ENCODE measurements around the gene SUSD1.
"Not testable (repeated sequence)": the region's sequence is repeated elsewhere in the genome, so short reads cannot be mapped to it uniquely, and the experiment has no call there.

The SUSD1 gene

DNA sequence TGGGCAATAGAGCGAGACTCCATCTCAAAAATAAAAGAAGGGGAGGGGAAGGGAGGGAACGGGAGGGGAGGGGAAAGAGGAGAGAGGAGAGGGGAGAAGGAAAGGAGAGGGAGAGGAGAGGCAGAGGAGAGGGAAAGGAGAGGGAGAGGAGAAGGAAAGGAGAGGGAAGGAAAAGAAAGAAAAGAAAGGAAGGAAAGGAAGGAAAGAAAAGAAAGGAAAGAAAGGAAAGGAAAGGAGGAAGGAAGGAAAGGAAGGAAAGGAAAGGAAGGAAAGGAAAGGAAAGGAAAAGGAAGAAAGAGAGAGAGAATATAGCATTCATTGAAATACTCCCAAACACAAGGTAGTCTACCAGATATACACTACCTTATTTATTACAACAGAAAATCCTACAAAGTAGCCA is 44.8 kb downstream of the SUSD1 start:
- no peak for TF ChIP-seq EZH2phosphoT487 (conservative IDR thresholded peaks at IDR 0.05; ENCODE audit: low read length)
- TF ChIP-seq, protein P1, sequence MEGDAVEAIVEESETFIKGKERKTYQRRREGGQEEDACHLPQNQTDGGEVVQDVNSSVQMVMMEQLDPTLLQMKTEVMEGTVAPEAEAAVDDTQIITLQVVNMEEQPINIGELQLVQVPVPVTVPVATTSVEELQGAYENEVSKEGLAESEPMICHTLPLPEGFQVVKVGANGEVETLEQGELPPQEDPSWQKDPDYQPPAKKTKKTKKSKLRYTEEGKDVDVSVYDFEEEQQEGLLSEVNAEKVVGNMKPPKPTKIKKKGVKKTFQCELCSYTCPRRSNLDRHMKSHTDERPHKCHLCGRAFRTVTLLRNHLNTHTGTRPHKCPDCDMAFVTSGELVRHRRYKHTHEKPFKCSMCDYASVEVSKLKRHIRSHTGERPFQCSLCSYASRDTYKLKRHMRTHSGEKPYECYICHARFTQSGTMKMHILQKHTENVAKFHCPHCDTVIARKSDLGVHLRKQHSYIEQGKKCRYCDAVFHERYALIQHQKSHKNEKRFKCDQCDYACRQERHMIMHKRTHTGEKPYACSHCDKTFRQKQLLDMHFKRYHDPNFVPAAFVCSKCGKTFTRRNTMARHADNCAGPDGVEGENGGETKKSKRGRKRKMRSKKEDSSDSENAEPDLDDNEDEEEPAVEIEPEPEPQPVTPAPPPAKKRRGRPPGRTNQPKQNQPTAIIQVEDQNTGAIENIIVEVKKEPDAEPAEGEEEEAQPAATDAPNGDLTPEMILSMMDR (IDR thresholded peaks at IDR 0.05; ENCODE audit: insufficient read depth, low read length, poor library complexity, severe bottlenecking), result no peak
- Histone ChIP-seq H3K27me3 (ENCODE audit: low read length) (no peaks in the 10 kb centered on the region), H3K9me2 (replicated peaks; ENCODE audit: insufficient read depth, low read length) (no peaks in the 10 kb centered on the region), H3K27ac (ENCODE audit: low read depth, low read length) (no peak overlapping the region), H3K4me3 (ENCODE audit: insufficient read depth, low read length, poor library complexity, severe bottlenecking) (no peak overlapping the region), H3K4me2 (ENCODE audit: low read depth, low read length, poor library complexity, severe bottlenecking) (no peak overlapping the region), H2AFZ (ENCODE audit: low read depth, low read length, severe bottlenecking) (no peak overlapping the region), H3K9ac (ENCODE audit: low read length) (no peak overlapping the region), H3K9me3 (ENCODE audit: insufficient read depth, low read length) (no peaks in the 10 kb centered on the region), H3F3A (ENCODE audit: insufficient read depth) (0 out of 2 replicates have a peak, but pooled peaks cover 4% of the 10 kb centered on the region), H3K79me2 (ENCODE audit: insufficient read depth, low read length) (no peaks in the 10 kb centered on the region), H4K20me1 (ENCODE audit: low read depth, low read length) (no peaks in the 10 kb centered on the region), H3K36me3 (ENCODE audit: low read length) (no peaks in the 10 kb centered on the region)

DNA sequence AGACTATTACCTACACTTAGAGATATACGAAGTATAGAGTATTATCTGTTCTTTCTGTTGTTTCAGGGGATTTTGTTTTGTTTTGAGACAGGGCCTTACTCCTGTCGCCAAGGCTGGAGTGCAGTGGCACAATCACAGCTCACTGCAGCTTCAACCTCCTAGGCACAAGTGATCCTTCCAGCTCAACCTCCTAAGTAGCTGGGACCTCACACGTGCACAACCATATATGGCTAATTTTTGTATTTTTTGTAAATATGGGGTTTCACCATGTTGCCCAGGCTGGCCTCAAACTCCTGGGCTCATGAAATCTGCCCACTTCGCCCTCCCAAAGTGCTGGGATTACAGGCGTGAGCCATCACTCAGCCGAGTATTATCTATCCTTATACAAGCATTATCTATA is 45.9 kb downstream of the SUSD1 start:
- no peaks in the 10 kb centered on the region for H3K36me3 ChIP-seq (ENCODE audit: low read length)
- TF ChIP-seq, protein P1 (IDR thresholded peaks at IDR 0.05; ENCODE audit: insufficient read depth, low read length, poor library complexity, severe bottlenecking), result no peak

DNA sequence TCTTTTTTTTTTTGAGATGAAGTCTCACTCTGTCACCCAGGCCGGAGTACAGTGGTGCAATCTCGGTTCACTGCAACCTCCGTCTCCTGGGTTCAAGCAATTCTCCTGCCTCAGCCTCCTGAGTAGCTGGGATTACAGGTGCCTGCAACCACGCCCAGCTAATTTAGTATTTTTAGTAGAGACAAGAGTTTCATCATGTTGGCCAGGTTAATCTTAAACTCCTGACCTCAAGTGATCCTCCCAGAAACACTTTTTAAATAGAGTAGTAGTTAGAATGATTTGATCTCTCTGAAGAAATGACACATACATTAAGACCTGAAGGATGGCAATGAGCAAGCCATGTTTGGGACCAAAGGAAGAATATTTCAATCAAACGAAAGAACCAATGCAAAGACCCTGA is 46.7 kb downstream of the SUSD1 start:
- H3K79me2 ChIP-seq (ENCODE audit: insufficient read depth, low read length); H3K9ac ChIP-seq (ENCODE audit: low read length); H4K20me1 ChIP-seq (ENCODE audit: low read depth, low read length); H3K27ac ChIP-seq (ENCODE audit: low read depth, low read length); H3K4me3 ChIP-seq (ENCODE audit: insufficient read depth, low read length, poor library complexity, severe bottlenecking); H3F3A ChIP-seq (ENCODE audit: insufficient read depth); H3K27me3 ChIP-seq (ENCODE audit: low read length); H3K36me3 ChIP-seq (ENCODE audit: low read length); H2AFZ ChIP-seq (ENCODE audit: low read depth, low read length, severe bottlenecking); H3K4me2 ChIP-seq (ENCODE audit: low read depth, low read length, poor library complexity, severe bottlenecking); H3K9me3 ChIP-seq (ENCODE audit: insufficient read depth, low read length); H3K9me2 ChIP-seq (replicated peaks; ENCODE audit: insufficient read depth, low read length): not testable (repeated sequence)

More for the DNA sequence above, 45.9 kb downstream of the SUSD1 start:
- H3K9me2 ChIP-seq (replicated peaks; ENCODE audit: insufficient read depth, low read length), result no peaks in the 10 kb centered on the region
- H4K20me1 ChIP-seq (ENCODE audit: low read depth, low read length), result no peaks in the 10 kb centered on the region
- H3F3A ChIP-seq (ENCODE audit: insufficient read depth), result no peaks in the 10 kb centered on the region
- no peaks in the 10 kb centered on the region for H3K27me3 ChIP-seq (ENCODE audit: low read length)
- H3K79me2 ChIP-seq (ENCODE audit: insufficient read depth, low read length), result no peaks in the 10 kb centered on the region
- no peak overlapping the region for H3K4me3 ChIP-seq (ENCODE audit: insufficient read depth, low read length, poor library complexity, severe bottlenecking)
- H3K9me3 ChIP-seq (ENCODE audit: insufficient read depth, low read length), result no peaks in the 10 kb centered on the region
- no peak overlapping the region for H3K27ac ChIP-seq (ENCODE audit: low read depth, low read length)
- no peak overlapping the region for H2AFZ ChIP-seq (ENCODE audit: low read depth, low read length, severe bottlenecking)
- H3K9ac ChIP-seq (ENCODE audit: low read length), result no peak overlapping the region
- no peak overlapping the region for H3K4me2 ChIP-seq (ENCODE audit: low read depth, low read length, poor library complexity, severe bottlenecking)

GRCh38 chr9:112127281-112127680 is 47.8 kb downstream of the SUSD1 start:
- H4K20me1 ChIP-seq (ENCODE audit: low read depth, low read length), result no peaks in the 10 kb centered on the region
- no peaks in the 10 kb centered on the region for H3K79me2 ChIP-seq (ENCODE audit: insufficient read depth, low read length)
- no peaks in the 10 kb centered on the region for H3K36me3 ChIP-seq (ENCODE audit: low read length)
- H2AFZ ChIP-seq (ENCODE audit: low read depth, low read length, severe bottlenecking), result no peak overlapping the region
- no peak overlapping the region for H3K9ac ChIP-seq (ENCODE audit: low read length)
- H3K27me3 ChIP-seq (ENCODE audit: low read length), result no peaks in the 10 kb centered on the region
- H3K4me3 ChIP-seq (ENCODE audit: insufficient read depth, low read length, poor library complexity, severe bottlenecking), result no peak overlapping the region
- H3K27ac ChIP-seq (ENCODE audit: low read depth, low read length), result no peak overlapping the region
- no peak overlapping the region for H3K4me2 ChIP-seq (ENCODE audit: low read depth, low read length, poor library complexity, severe bottlenecking)
- no peak for TF ChIP-seq EZH2phosphoT487 (conservative IDR thresholded peaks at IDR 0.05; ENCODE audit: low read length)
- TF ChIP-seq, protein P1 (IDR thresholded peaks at IDR 0.05; ENCODE audit: insufficient read depth, low read length, poor library complexity, severe bottlenecking), result no peak
- H3K9me2 ChIP-seq (replicated peaks; ENCODE audit: insufficient read depth, low read length), result no peaks in the 10 kb centered on the region
- H3F3A ChIP-seq (ENCODE audit: insufficient read depth), result no peaks in the 10 kb centered on the region
- no peaks in the 10 kb centered on the region for H3K9me3 ChIP-seq (ENCODE audit: insufficient read depth, low read length)

All from SU-DHL-6 (cell line).